ENCODE results near the gene RFLNA.

Gene RFLNA

GRCh38 chr12:124303579-124304313, 8.9 kb downstream of the RFLNA start:
- Mint-ChIP-seq H3K36me3 (no peaks in the 10 kb centered on the region), H3K4me1 (no peaks in the 10 kb centered on the region), H3K9me3 (no peaks in the 10 kb centered on the region), H3K4me3 (no peak overlapping the region), H3K27ac (no peak overlapping the region), H3K27me3 (peaks cover 12 to 15% of the 10 kb centered on the region in 2 donors)
- ATAC-seq (replicated peaks) (no peak), DNase-seq (no peak)

GRCh38 chr12:124304314-124304790, 9.5 kb downstream of the RFLNA start:
- H3K4me1 Mint-ChIP-seq: no peaks in the 10 kb centered on the region
- no peak for ATAC-seq (replicated peaks)
- H3K4me3 Mint-ChIP-seq: no peak overlapping the region
- H3K27ac Mint-ChIP-seq: no peak overlapping the region
- no peak for DNase-seq
- peaks cover 11 to 13% of the 10 kb centered on the region in 2 donors for H3K27me3 Mint-ChIP-seq
- H3K36me3 Mint-ChIP-seq: no peaks in the 10 kb centered on the region
- no peaks in the 10 kb centered on the region for H3K9me3 Mint-ChIP-seq

- Mint-ChIP-seq H3K9me3 (no peaks in the 10 kb centered on the region), H3K27me3 (peaks cover 9 to 11% of the 10 kb centered on the region in 2 donors), H3K27ac (no peak overlapping the region), H3K36me3 (no peaks in the 10 kb centered on the region), H3K4me3 (no peak overlapping the region), H3K4me1 (no peaks in the 10 kb centered on the region)
- no peak for ATAC-seq (replicated peaks)
- no peak for DNase-seq
These were observed 10.2 kb downstream of the RFLNA start for GRCh38 chr12:124305136-124305535.

GRCh38 chr12:124305776-124306685, 11.1 kb downstream of the RFLNA start:
- H3K27ac Mint-ChIP-seq: no peak overlapping the region
- ATAC-seq (replicated peaks) (no peak), DNase-seq (no peak)
- no peaks in the 10 kb centered on the region for H3K36me3 Mint-ChIP-seq
- H3K27me3 Mint-ChIP-seq: peaks cover under 1 to 2% of the 10 kb centered on the region in 2 donors
- no peaks in the 10 kb centered on the region for H3K4me1 Mint-ChIP-seq
- H3K9me3 Mint-ChIP-seq: no peaks in the 10 kb centered on the region
- H3K4me3 Mint-ChIP-seq: no peak overlapping the region

- no peak overlapping the region for H3K27ac Mint-ChIP-seq
- H3K27me3 Mint-ChIP-seq: no peaks in the 10 kb centered on the region
- no peak for DNase-seq
- ATAC-seq (replicated peaks): no peak
- H3K9me3 Mint-ChIP-seq: no peaks in the 10 kb centered on the region
- H3K4me1 Mint-ChIP-seq: no peaks in the 10 kb centered on the region
- H3K36me3 Mint-ChIP-seq: no peaks in the 10 kb centered on the region
- H3K4me3 Mint-ChIP-seq: no peak overlapping the region
These were observed 12.0 kb downstream of the RFLNA start for GRCh38 chr12:124306686-124307555.

GRCh38 chr12:124307556-124307825, 12.6 kb downstream of the RFLNA start:
- Mint-ChIP-seq H3K27ac (no peak overlapping the region), H3K36me3 (no peaks in the 10 kb centered on the region), H3K4me3 (no peak overlapping the region), H3K27me3 (no peaks in the 10 kb centered on the region), H3K4me1 (no peaks in the 10 kb centered on the region), H3K9me3 (no peaks in the 10 kb centered on the region)
- DNase-seq: no peak
- no peak for ATAC-seq (replicated peaks)

- no peaks in the 10 kb centered on the region for H3K36me3 Mint-ChIP-seq
- no peak for ATAC-seq (replicated peaks)
These were observed 13.8 kb downstream of the RFLNA start for GRCh38 chr12:124308741-124309140.

DNA sequence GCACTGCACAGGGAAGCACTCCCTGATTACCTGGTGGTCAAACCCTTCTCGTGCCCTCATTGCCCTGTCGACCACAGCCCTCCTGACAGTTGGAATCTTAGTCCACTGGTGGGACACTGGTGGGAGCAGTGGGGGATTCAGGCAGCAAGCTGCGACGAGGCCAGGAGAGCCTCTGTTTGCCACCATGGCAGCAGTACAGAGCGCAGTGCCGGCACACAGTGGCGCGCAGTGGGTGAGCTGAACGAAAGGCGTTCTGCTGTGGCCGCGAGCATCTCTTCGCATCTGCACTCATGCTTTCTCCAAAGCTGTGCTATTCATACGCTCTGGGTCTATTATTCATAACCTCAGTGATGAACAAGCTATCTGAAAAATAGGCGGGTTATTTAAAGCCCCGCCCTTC, 14.3 kb downstream of the RFLNA start:
- DNase-seq (no peak), ATAC-seq (replicated peaks) (no peak)
- Mint-ChIP-seq H3K9me3 (no peaks in the 10 kb centered on the region), H3K27ac (no peak overlapping the region), H3K27me3 (no peaks in the 10 kb centered on the region), H3K4me3 (no peak overlapping the region), H3K4me1 (no peaks in the 10 kb centered on the region), H3K36me3 (no peaks in the 10 kb centered on the region)

More at GRCh38 chr12:124308741-124309140, 13.8 kb downstream of the RFLNA start:
- no peak for DNase-seq
- Mint-ChIP-seq H3K27ac (no peak overlapping the region), H3K4me3 (no peak overlapping the region), H3K27me3 (no peaks in the 10 kb centered on the region), H3K9me3 (no peaks in the 10 kb centered on the region), H3K4me1 (no peaks in the 10 kb centered on the region)

GRCh38 chr12:124309744-124310143, 14.9 kb downstream of the RFLNA start:
- H3K36me3 Mint-ChIP-seq: no peaks in the 10 kb centered on the region
- H3K27me3 Mint-ChIP-seq: no peaks in the 10 kb centered on the region
- no peak for ATAC-seq (replicated peaks)
- no peak overlapping the region for H3K4me3 Mint-ChIP-seq
- no peak overlapping the region for H3K27ac Mint-ChIP-seq
- no peaks in the 10 kb centered on the region for H3K9me3 Mint-ChIP-seq
- no peak for DNase-seq
- H3K4me1 Mint-ChIP-seq: no peaks in the 10 kb centered on the region

DNA sequence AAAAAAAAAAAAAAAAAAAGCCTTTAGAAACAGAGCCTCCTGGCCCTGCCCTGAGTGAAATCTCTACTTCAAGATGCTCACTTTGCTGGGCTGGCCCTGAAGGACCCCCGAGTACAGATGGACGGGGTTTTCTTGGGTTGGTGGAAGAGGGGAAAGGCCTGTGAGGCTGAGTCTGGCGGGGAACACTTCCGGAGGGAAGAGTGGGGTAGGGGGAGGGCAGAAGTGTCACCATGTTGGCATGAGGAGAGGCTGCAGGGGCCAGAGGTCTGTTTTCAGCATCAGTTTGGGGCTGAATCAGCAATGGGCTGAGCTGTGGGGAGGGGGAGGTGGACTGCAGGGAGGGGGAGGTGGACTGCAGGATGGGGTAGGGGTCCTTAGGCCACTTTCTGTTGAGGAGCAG, 15.3 kb downstream of the RFLNA start:
- Mint-ChIP-seq H3K27ac (no peak overlapping the region), H3K36me3 (no peaks in the 10 kb centered on the region), H3K27me3 (no peaks in the 10 kb centered on the region), H3K4me1 (no peaks in the 10 kb centered on the region), H3K4me3 (no peak overlapping the region), H3K9me3 (no peaks in the 10 kb centered on the region)
- ATAC-seq (replicated peaks) (no peak), DNase-seq (no peak)

DNA sequence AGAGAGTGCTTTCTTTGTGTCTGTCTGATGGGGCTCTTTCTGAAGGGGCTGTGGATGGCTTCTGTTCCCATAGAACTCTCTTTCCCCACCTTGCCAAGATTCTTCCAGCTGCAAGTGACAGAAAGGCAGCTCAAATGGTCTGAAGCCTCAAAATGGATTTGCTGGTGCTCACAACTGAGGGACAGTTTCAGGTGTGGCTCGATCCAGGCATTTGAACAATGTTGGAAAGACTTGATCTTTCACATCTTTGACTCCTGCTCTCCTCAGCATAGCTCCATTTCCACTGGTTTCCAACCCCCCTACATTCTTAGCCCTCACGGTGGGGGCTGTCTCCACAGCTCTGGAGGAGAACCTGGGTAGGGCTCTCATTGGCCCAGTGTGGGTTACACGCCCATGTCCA, 15.9 kb downstream of the RFLNA start:
- H3K27ac Mint-ChIP-seq: no peak overlapping the region

GRCh38 chr12:124311292-124312109, 16.6 kb downstream of the RFLNA start:
- Mint-ChIP-seq H3K9me3 (no peaks in the 10 kb centered on the region), H3K27ac (no peak overlapping the region), H3K36me3 (no peaks in the 10 kb centered on the region), H3K4me3 (no peak overlapping the region), H3K4me1 (no peaks in the 10 kb centered on the region), H3K27me3 (no peaks in the 10 kb centered on the region)
- DNase-seq: no peak
- ATAC-seq (replicated peaks): no peak

More for the DNA sequence above, 15.9 kb downstream of the RFLNA start:
- Mint-ChIP-seq H3K36me3 (no peaks in the 10 kb centered on the region), H3K27me3 (no peaks in the 10 kb centered on the region), H3K4me3 (no peak overlapping the region), H3K4me1 (no peaks in the 10 kb centered on the region), H3K9me3 (no peaks in the 10 kb centered on the region)
- DNase-seq: no peak
- no peak for ATAC-seq (replicated peaks)

- H3K9me3 Mint-ChIP-seq: no peaks in the 10 kb centered on the region
- DNase-seq (no peak), ATAC-seq (replicated peaks) (no peak)
- no peak overlapping the region for H3K27ac Mint-ChIP-seq
- no peaks in the 10 kb centered on the region for H3K27me3 Mint-ChIP-seq
- no peak overlapping the region for H3K4me3 Mint-ChIP-seq
- H3K36me3 Mint-ChIP-seq: no peaks in the 10 kb centered on the region
- H3K4me1 Mint-ChIP-seq: no peaks in the 10 kb centered on the region
These were observed 17.7 kb downstream of the RFLNA start for GRCh38 chr12:124312601-124313000.

GRCh38 chr12:124314207-124314606, 19.3 kb downstream of the RFLNA start:
- Mint-ChIP-seq H3K36me3 (no peaks in the 10 kb centered on the region), H3K4me3 (no peak overlapping the region), H3K9me3 (no peaks in the 10 kb centered on the region), H3K4me1 (no peaks in the 10 kb centered on the region), H3K27me3 (no peaks in the 10 kb centered on the region), H3K27ac (no peak overlapping the region)
- ATAC-seq (replicated peaks) (no peak), DNase-seq (no peak)

Measured in stimulated activated naive B cell treated with anti-CD40 and anti-IgM and Interleukin-4, amounts not matched to agents 10 μg/mL and 1 μg/mL and 100 μg/mL, for 72 hours (primary cell).